Measurements from ENCODE around the gene SOCS6.
A peak's percentile ranks its signal among the peaks of the same experiment; 100 is the strongest.
"Not testable (repeated sequence)": the region's sequence is repeated elsewhere in the genome, so short reads cannot be mapped to it uniquely, and the experiment has no call there.

SOCS6 gene

GRCh38 chr18:70288851-70289328, at the start of gene SOCS6:
Gene SOCS6, plus strand, starts transcription at chr18:70289045. Its CDS starts 35,624 bp downstream, at chr18:70324669.
- H3K4me1 Mint-ChIP-seq = peaks cover 10% of the 10 kb centered on the region

GRCh38 chr18:70243131-70243929, 45.5 kb upstream of the SOCS6 start:
- Mint-ChIP-seq H3K4me3 (no peak overlapping the region), H3K27ac (ENCODE audit: low read depth) (no peak overlapping the region), H3K36me3 (ENCODE audit: insufficient read depth) (peaks cover 1% of the 10 kb centered on the region), H3K9me3 (no peaks in the 10 kb centered on the region), H3K27me3 (peaks cover 35% of the 10 kb centered on the region), H3K4me1 (no peaks in the 10 kb centered on the region)
- ATAC-seq (replicated peaks; ENCODE audit: extremely low read depth, poor library complexity, severe bottlenecking) (no peak), DNase-seq (ENCODE audit: low spot score in 2 of 2) (no peak)

More at GRCh38 chr18:70288851-70289328, at the start of gene SOCS6:
- ATAC-seq (replicated peaks; ENCODE audit: extremely low read depth, poor library complexity, severe bottlenecking) = peak; percentile 57
- Mint-ChIP-seq H3K4me3 (peak within 1 kb of the TSS; percentile 69), H3K36me3 (ENCODE audit: insufficient read depth) (no peaks in the 10 kb centered on the region), H3K27ac (ENCODE audit: low read depth) (no peak within 1 kb of the TSS), H3K9me3 (no peaks in the 10 kb centered on the region), H3K27me3 (peaks cover 44% of the 10 kb centered on the region)
- DNase-seq (ENCODE audit: low spot score in 2 of 2) = no peak

- ATAC-seq (replicated peaks; ENCODE audit: extremely low read depth, poor library complexity, severe bottlenecking) = no peak
- no peaks in the 10 kb centered on the region for H3K4me1 Mint-ChIP-seq
These were observed 42.8 kb upstream of the SOCS6 start for GRCh38 chr18:70246061-70246466.

GRCh38 chr18:70249118-70249517, 39.7 kb upstream of the SOCS6 start:
- Mint-ChIP-seq H3K27ac (ENCODE audit: low read depth) (no peak overlapping the region), H3K36me3 (ENCODE audit: insufficient read depth) (no peaks in the 10 kb centered on the region), H3K27me3 (no peaks in the 10 kb centered on the region), H3K4me1 (no peaks in the 10 kb centered on the region), H3K4me3 (no peak overlapping the region), H3K9me3 (no peaks in the 10 kb centered on the region)
- ATAC-seq (replicated peaks; ENCODE audit: extremely low read depth, poor library complexity, severe bottlenecking) (no peak), DNase-seq (ENCODE audit: low spot score in 2 of 2) (no peak)

More at GRCh38 chr18:70246061-70246466, 42.8 kb upstream of the SOCS6 start:
- Mint-ChIP-seq H3K4me3 (no peak overlapping the region), H3K9me3 (no peaks in the 10 kb centered on the region), H3K27me3 (peaks cover 7% of the 10 kb centered on the region), H3K36me3 (ENCODE audit: insufficient read depth) (peaks cover 1% of the 10 kb centered on the region), H3K27ac (ENCODE audit: low read depth) (no peak overlapping the region)
- no peak for DNase-seq (ENCODE audit: low spot score in 2 of 2)

GRCh38 chr18:70249861-70250260, 39.0 kb upstream of the SOCS6 start:
- H3K4me1 Mint-ChIP-seq; H3K27me3 Mint-ChIP-seq; H3K27ac Mint-ChIP-seq (ENCODE audit: low read depth); ATAC-seq (replicated peaks; ENCODE audit: extremely low read depth, poor library complexity, severe bottlenecking); DNase-seq (ENCODE audit: low spot score in 2 of 2); H3K36me3 Mint-ChIP-seq (ENCODE audit: insufficient read depth); H3K9me3 Mint-ChIP-seq; H3K4me3 Mint-ChIP-seq: not testable (repeated sequence)

GRCh38 chr18:70250781-70251180, 38.1 kb upstream of the SOCS6 start:
- Mint-ChIP-seq H3K27me3 (peaks cover 4% of the 10 kb centered on the region), H3K4me3 (no peak overlapping the region)

GRCh38 chr18:70256184-70256583, 32.7 kb upstream of the SOCS6 start:
- H3K4me1 Mint-ChIP-seq = no peaks in the 10 kb centered on the region
- DNase-seq (ENCODE audit: low spot score in 2 of 2) = no peak
- H3K36me3 Mint-ChIP-seq (ENCODE audit: insufficient read depth) = no peaks in the 10 kb centered on the region
- H3K27me3 Mint-ChIP-seq = peaks cover 42% of the 10 kb centered on the region
- no peak overlapping the region for H3K4me3 Mint-ChIP-seq
- H3K9me3 Mint-ChIP-seq = no peaks in the 10 kb centered on the region
- no peak overlapping the region for H3K27ac Mint-ChIP-seq (ENCODE audit: low read depth)
- ATAC-seq (replicated peaks; ENCODE audit: extremely low read depth, poor library complexity, severe bottlenecking) = no peak

More at GRCh38 chr18:70250781-70251180, 38.1 kb upstream of the SOCS6 start:
- no peak for ATAC-seq (replicated peaks; ENCODE audit: extremely low read depth, poor library complexity, severe bottlenecking)
- H3K4me1 Mint-ChIP-seq = no peaks in the 10 kb centered on the region
- H3K9me3 Mint-ChIP-seq = no peaks in the 10 kb centered on the region
- H3K36me3 Mint-ChIP-seq (ENCODE audit: insufficient read depth) = no peaks in the 10 kb centered on the region
- DNase-seq (ENCODE audit: low spot score in 2 of 2) = no peak
- no peak overlapping the region for H3K27ac Mint-ChIP-seq (ENCODE audit: low read depth)

- Mint-ChIP-seq H3K4me1 (no peaks in the 10 kb centered on the region), H3K27ac (ENCODE audit: low read depth) (no peak overlapping the region), H3K9me3 (no peaks in the 10 kb centered on the region), H3K27me3 (peaks cover 50% of the 10 kb centered on the region), H3K4me3 (no peak overlapping the region), H3K36me3 (ENCODE audit: insufficient read depth) (no peaks in the 10 kb centered on the region)
- DNase-seq (ENCODE audit: low spot score in 2 of 2) (no peak), ATAC-seq (replicated peaks; ENCODE audit: extremely low read depth, poor library complexity, severe bottlenecking) (no peak)
These were observed 31.9 kb upstream of the SOCS6 start for GRCh38 chr18:70256994-70257393.

GRCh38 chr18:70258243-70258642, 30.6 kb upstream of the SOCS6 start:
- no peak overlapping the region for H3K27ac Mint-ChIP-seq (ENCODE audit: low read depth)
- H3K27me3 Mint-ChIP-seq = peaks cover 61% of the 10 kb centered on the region
- no peak for DNase-seq (ENCODE audit: low spot score in 2 of 2)
- H3K4me1 Mint-ChIP-seq = no peaks in the 10 kb centered on the region
- no peaks in the 10 kb centered on the region for H3K36me3 Mint-ChIP-seq (ENCODE audit: insufficient read depth)
- H3K4me3 Mint-ChIP-seq = no peak overlapping the region
- no peaks in the 10 kb centered on the region for H3K9me3 Mint-ChIP-seq
- ATAC-seq (replicated peaks; ENCODE audit: extremely low read depth, poor library complexity, severe bottlenecking) = no peak

GRCh38 chr18:70260683-70261082, 28.2 kb upstream of the SOCS6 start:
- DNase-seq (ENCODE audit: low spot score in 2 of 2) (no peak), ATAC-seq (replicated peaks; ENCODE audit: extremely low read depth, poor library complexity, severe bottlenecking) (no peak)
- Mint-ChIP-seq H3K27me3 (peaks cover 58% of the 10 kb centered on the region), H3K36me3 (ENCODE audit: insufficient read depth) (no peaks in the 10 kb centered on the region), H3K27ac (ENCODE audit: low read depth) (no peak overlapping the region), H3K9me3 (no peaks in the 10 kb centered on the region), H3K4me3 (no peak overlapping the region), H3K4me1 (no peaks in the 10 kb centered on the region)

- H3K9me3 Mint-ChIP-seq = no peaks in the 10 kb centered on the region
- no peak for ATAC-seq (replicated peaks; ENCODE audit: extremely low read depth, poor library complexity, severe bottlenecking)
- H3K27me3 Mint-ChIP-seq = peaks cover 52% of the 10 kb centered on the region
- H3K27ac Mint-ChIP-seq (ENCODE audit: low read depth) = no peak overlapping the region
- no peaks in the 10 kb centered on the region for H3K36me3 Mint-ChIP-seq (ENCODE audit: insufficient read depth)
- H3K4me3 Mint-ChIP-seq = no peak overlapping the region
- no peak for DNase-seq (ENCODE audit: low spot score in 2 of 2)
- no peaks in the 10 kb centered on the region for H3K4me1 Mint-ChIP-seq
These were observed 27.6 kb upstream of the SOCS6 start for GRCh38 chr18:70261141-70261788.

GRCh38 chr18:70263336-70263735, 25.5 kb upstream of the SOCS6 start:
- Mint-ChIP-seq H3K27ac (ENCODE audit: low read depth) (no peak overlapping the region), H3K4me1 (no peaks in the 10 kb centered on the region), H3K9me3 (no peaks in the 10 kb centered on the region), H3K4me3 (no peak overlapping the region), H3K36me3 (ENCODE audit: insufficient read depth) (no peaks in the 10 kb centered on the region), H3K27me3 (peaks cover 44% of the 10 kb centered on the region)
- DNase-seq (ENCODE audit: low spot score in 2 of 2) (no peak), ATAC-seq (replicated peaks; ENCODE audit: extremely low read depth, poor library complexity, severe bottlenecking) (no peak)

- DNase-seq (ENCODE audit: low spot score in 2 of 2) (no peak), ATAC-seq (replicated peaks; ENCODE audit: extremely low read depth, poor library complexity, severe bottlenecking) (no peak)
- no peak overlapping the region for H3K4me3 Mint-ChIP-seq
- peaks cover 22% of the 10 kb centered on the region for H3K9me3 Mint-ChIP-seq
- H3K4me1 Mint-ChIP-seq = no peaks in the 10 kb centered on the region
- H3K27me3 Mint-ChIP-seq = peaks cover 16% of the 10 kb centered on the region
- no peak overlapping the region for H3K27ac Mint-ChIP-seq (ENCODE audit: low read depth)
- no peaks in the 10 kb centered on the region for H3K36me3 Mint-ChIP-seq (ENCODE audit: insufficient read depth)
These were observed 17.1 kb upstream of the SOCS6 start for GRCh38 chr18:70271742-70272141.
